Measurements from ENCODE around the gene TRABD. TPM values are rescaled to one million over a fixed set of nuclear protein-coding genes. Genes with fewer than 3 reads are reported as not detected.
A peak's percentile ranks its signal among the peaks of the same experiment; 100 is the strongest.
"Not testable (repeated sequence)": the region's sequence is repeated elsewhere in the genome, so short reads cannot be mapped to it uniquely, and the experiment has no call there.

Gene TRABD
- total and polyA plus RNA-seq, 2 donors (not counting 1 experiment from before 2014, with no cell fraction given): 11.8 to 17.2 TPM

DNA sequence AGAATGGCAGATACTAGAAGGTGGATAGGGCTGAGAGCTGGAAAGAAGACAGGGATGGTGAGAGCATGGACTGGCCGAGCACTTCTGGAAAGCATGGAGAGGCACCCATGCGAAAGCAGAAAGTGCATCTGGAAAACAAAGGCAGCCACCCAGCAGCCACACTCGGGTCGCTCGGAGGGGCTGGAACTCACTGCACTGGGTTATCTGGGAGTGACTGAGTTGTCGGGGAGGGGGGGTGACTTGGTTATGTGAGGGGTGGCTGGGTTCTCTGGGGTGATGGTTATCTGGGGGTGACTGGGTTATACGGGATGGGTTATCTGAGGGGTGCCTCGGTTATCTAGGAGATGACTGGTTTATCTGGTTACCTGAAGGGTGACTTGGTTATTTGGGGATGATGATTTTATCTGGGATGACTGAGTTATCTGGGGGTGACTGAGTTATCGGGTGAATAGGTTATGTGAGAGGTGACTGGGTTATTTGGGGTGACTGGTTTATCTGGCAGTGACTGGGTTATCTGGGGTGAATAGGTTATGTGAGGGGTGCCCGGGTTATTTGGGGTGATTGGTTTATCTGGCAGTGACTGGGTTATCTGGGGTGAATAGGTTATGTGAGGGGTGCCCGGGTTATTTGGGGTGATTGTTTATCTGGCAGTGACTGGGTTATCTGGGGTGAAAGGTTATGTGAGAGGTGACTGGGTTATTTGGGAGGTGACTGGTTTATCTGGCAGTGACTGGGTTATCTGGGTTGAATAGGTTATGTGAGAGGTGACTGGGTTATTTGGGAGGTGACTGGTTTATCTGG lies 17.8 kb upstream of the TRABD start:
- TF ChIP-seq EZH2 (IDR thresholded peaks at IDR 0.05; ENCODE audit: low read length, missing control alignments) (no peak), CTCF (conservative IDR thresholded peaks at IDR 0.05 in 1 of 2, IDR thresholded peaks at IDR 0.05 in 1 of 2; ENCODE audit: low read depth in 1 of 2, low read length in 2 of 2) (no peak)
- no peaks in the 10 kb centered on the region for H3K9me3 ChIP-seq (ENCODE audit: control insufficient read depth, insufficient read depth, low read depth, low read length)
- no peaks in the 10 kb centered on the region for H3K4me1 ChIP-seq (ENCODE audit: control insufficient read depth, extremely low read depth, insufficient read depth, low read length)
- H3K27me3 ChIP-seq (ENCODE audit: control insufficient read depth, insufficient read depth, low read length): peaks cover 13% of the 10 kb centered on the region
- no peak overlapping the region for H3K4me2 ChIP-seq (ENCODE audit: extremely low read depth, insufficient read depth, low read length)
- H2AFZ ChIP-seq (ENCODE audit: low read length): no peak overlapping the region
- H3K4me3 ChIP-seq (replicated peaks in 1 of 4; ENCODE audit: control extremely low read depth in 1 of 4, insufficient read depth in 1 of 4, low read depth in 3 of 4, low read length in 4 of 4): no peak overlapping the region
- H3K79me2 ChIP-seq (ENCODE audit: control insufficient read depth, insufficient read depth, low read length): no peaks in the 10 kb centered on the region
- H3K9ac ChIP-seq (ENCODE audit: insufficient read depth, low read length): no peak overlapping the region
- DNase-seq (ENCODE audit: low read depth in 2 of 2): no peak
- no peaks in the 10 kb centered on the region for H3K36me3 ChIP-seq (ENCODE audit: control insufficient read depth, insufficient read depth, low read length)
- H4K20me1 ChIP-seq (ENCODE audit: control insufficient read depth, extremely low read depth, insufficient read depth, low read length): no peaks in the 10 kb centered on the region
- no peak overlapping the region for H3K27ac ChIP-seq (ENCODE audit: insufficient read depth, low read length)

DNA sequence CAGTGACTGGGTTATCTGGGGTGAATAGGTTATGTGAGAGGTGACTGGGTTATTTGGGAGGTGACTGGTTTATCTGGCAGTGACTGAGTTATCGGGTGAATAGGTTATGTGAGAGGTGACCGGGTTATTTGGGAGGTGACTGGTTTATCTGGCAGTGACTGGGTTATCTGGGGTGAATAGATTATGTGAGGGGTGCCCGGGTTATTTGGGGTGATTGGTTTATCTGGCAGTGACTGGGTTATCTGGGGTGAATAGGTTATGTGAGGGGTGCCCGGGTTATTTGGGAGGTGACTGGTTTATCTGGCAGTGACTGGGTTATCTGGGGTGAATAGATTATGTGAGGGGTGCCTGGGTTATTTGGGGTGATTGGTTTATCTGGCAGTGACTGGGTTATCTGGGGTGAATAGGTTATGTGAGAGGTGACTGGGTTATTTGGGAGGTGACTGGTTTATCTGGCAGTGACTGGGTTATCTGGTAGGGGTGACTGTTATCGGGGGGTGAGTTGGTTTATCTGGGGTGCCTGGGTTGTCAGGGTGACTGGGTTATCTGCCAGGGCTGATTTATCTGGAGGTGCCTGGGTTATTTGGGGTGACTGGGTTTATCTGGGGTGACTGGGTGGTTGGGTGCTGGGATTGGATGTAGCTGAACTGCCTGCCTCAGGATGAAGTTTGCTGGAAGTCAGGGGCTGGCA lies 17.1 kb upstream of the TRABD start:
- H3K4me3 ChIP-seq (replicated peaks in 1 of 4; ENCODE audit: control extremely low read depth in 1 of 4, insufficient read depth in 1 of 4, low read depth in 3 of 4, low read length in 4 of 4); H3K9me3 ChIP-seq (ENCODE audit: control insufficient read depth, insufficient read depth, low read depth, low read length); H2AFZ ChIP-seq (ENCODE audit: low read length); H3K4me1 ChIP-seq (ENCODE audit: control insufficient read depth, extremely low read depth, insufficient read depth, low read length); H4K20me1 ChIP-seq (ENCODE audit: control insufficient read depth, extremely low read depth, insufficient read depth, low read length); H3K9ac ChIP-seq (ENCODE audit: insufficient read depth, low read length); DNase-seq (ENCODE audit: low read depth in 2 of 2); H3K36me3 ChIP-seq (ENCODE audit: control insufficient read depth, insufficient read depth, low read length); H3K79me2 ChIP-seq (ENCODE audit: control insufficient read depth, insufficient read depth, low read length); H3K27ac ChIP-seq (ENCODE audit: insufficient read depth, low read length); H3K4me2 ChIP-seq (ENCODE audit: extremely low read depth, insufficient read depth, low read length): not testable (repeated sequence)
- H3K27me3 ChIP-seq (ENCODE audit: control insufficient read depth, insufficient read depth, low read length): peaks cover 13% of the 10 kb centered on the region

DNA sequence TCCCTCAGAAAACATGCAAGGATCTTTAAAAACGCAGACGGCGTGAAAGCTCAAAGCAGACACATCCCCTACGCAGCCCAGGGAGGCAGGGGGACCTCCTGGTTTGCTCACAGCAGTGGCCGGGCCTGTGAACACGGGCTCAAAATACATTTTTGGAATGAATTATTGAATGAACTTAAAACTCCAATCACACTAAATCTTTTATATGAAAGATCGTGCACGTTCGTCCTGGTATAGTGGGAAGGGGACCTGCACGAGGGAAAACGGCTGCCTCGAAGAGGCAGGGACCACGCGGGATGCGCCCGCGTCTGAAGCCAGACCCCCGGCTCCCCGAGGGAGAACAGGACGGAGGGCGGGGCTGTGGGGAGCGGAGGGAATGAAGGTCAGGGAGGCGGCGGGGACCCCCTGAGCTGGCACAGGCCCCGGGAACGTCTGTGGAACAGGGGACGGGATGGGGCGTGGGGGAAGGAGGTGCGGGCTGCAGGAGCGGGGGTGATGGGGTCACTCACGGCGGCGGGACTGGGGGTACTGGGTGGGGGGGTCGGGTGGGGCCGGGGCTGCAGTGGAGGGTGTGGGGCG lies 16.4 kb upstream of the TRABD start:
- H3K9me3 ChIP-seq (ENCODE audit: control insufficient read depth, insufficient read depth, low read depth, low read length): no peaks in the 10 kb centered on the region
- H3K79me2 ChIP-seq (ENCODE audit: control insufficient read depth, insufficient read depth, low read length): no peaks in the 10 kb centered on the region
- H3K4me2 ChIP-seq (ENCODE audit: extremely low read depth, insufficient read depth, low read length): no peak overlapping the region
- H3K4me3 ChIP-seq (replicated peaks in 1 of 4; ENCODE audit: control extremely low read depth in 1 of 4, insufficient read depth in 1 of 4, low read depth in 3 of 4, low read length in 4 of 4): no peak overlapping the region
- H3K27me3 ChIP-seq (ENCODE audit: control insufficient read depth, insufficient read depth, low read length): peaks cover 13% of the 10 kb centered on the region
- TF ChIP-seq CTCF (conservative IDR thresholded peaks at IDR 0.05 in 1 of 2, IDR thresholded peaks at IDR 0.05 in 1 of 2; ENCODE audit: low read depth in 1 of 2, low read length in 2 of 2) (no peak), EZH2 (IDR thresholded peaks at IDR 0.05; ENCODE audit: low read length, missing control alignments) (peak; percentile 90)
- DNase-seq (ENCODE audit: low read depth in 2 of 2): no peak
- H3K4me1 ChIP-seq (ENCODE audit: control insufficient read depth, extremely low read depth, insufficient read depth, low read length): no peaks in the 10 kb centered on the region
- no peak overlapping the region for H2AFZ ChIP-seq (ENCODE audit: low read length)
- no peaks in the 10 kb centered on the region for H4K20me1 ChIP-seq (ENCODE audit: control insufficient read depth, extremely low read depth, insufficient read depth, low read length)
- H3K36me3 ChIP-seq (ENCODE audit: control insufficient read depth, insufficient read depth, low read length): no peaks in the 10 kb centered on the region
- no peak overlapping the region for H3K27ac ChIP-seq (ENCODE audit: insufficient read depth, low read length)
- H3K9ac ChIP-seq (ENCODE audit: insufficient read depth, low read length): no peak overlapping the region

Data from fibroblast of lung (primary cell).